Neural cell (in vitro differentiated cells): ENCODE data around the gene TAS2R38. TPM values are rescaled to one million over a fixed set of nuclear protein-coding genes. Genes with fewer than 3 reads are reported as not detected.

Source experiments
- H2AFZ ChIP-seq: fragments of 200-600, 300-800 bp; sonication (generic), shearing (Covaris generic); 2 replicates; pipeline ENCODE4 v1.6.0; 2014; ENCODE audit warnings: low read depth, mild to moderate bottlenecking, antibody characterized with exemption, low read length, moderate library complexity
- H3F3A ChIP-seq: fragments of 200-600 bp; shearing (Covaris generic); 2 replicates; pipeline ENCODE4 v1.6.1; 2016; ENCODE audit warnings: mild to moderate bottlenecking, moderate library complexity, mixed read lengths, antibody characterized with exemption, low read length; ENCODE audit not compliant: insufficient read depth, poor library complexity, severe bottlenecking
- H3K27ac ChIP-seq: fragments of 200-600, 300-800 bp; sonication (generic), shearing (Covaris generic); 2 replicates; pipeline ENCODE4 v1.5.1; 2014; ENCODE audit warnings: mild to moderate bottlenecking, low read length, moderate library complexity
- H3K27me3 ChIP-seq: fragments of 300-800, 200-600 bp; sonication (generic), shearing (Covaris generic); 2 replicates; pipeline ENCODE4 v1.6.0; 2014; ENCODE audit warnings: mild to moderate bottlenecking, low read depth, low read length, moderate library complexity; ENCODE audit not compliant: insufficient read depth
- H3K36me3 ChIP-seq: fragments of 300-800, 200-600 bp; sonication (generic), shearing (Covaris generic); 2 replicates; pipeline ENCODE4 v1.5.1; 2014; ENCODE audit warnings: mild to moderate bottlenecking, antibody characterized with exemption, low read length, moderate library complexity; ENCODE audit not compliant: insufficient read depth
- H3K4me2 ChIP-seq: fragments of 300-800, 200-600 bp; sonication (generic), shearing (Covaris generic); 2 replicates; pipeline ENCODE4 v1.6.0; 2014; ENCODE audit warnings: mild to moderate bottlenecking, low read length
- H3K4me3 ChIP-seq: fragments of 300-800, 200-600 bp; sonication (generic), shearing (Covaris generic); 2 replicates; pipeline ENCODE4 v1.5.1; 2014; ENCODE audit warnings: mild to moderate bottlenecking, low read length, moderate library complexity
- H3K79me2 ChIP-seq: fragments of 200-600 bp; shearing (Covaris generic); replicated peaks from 2 replicates; pipeline ENCODE4 v1.6.0; 2014; ENCODE audit warnings: mild to moderate bottlenecking, low read length, moderate library complexity; ENCODE audit not compliant: insufficient read depth
- H3K9ac ChIP-seq: fragments of 300-800, 200-600 bp; sonication (generic), shearing (Covaris generic); 2 replicates; pipeline ENCODE4 v1.6.1; 2016; ENCODE audit warnings: mild to moderate bottlenecking, low read length, mixed read lengths
- H3K9me2 ChIP-seq: fragments of 200-600 bp; shearing (Covaris generic); 2 replicates; pipeline ENCODE4 v1.6.1; 2016; ENCODE audit warnings: mild to moderate bottlenecking, low read length, mixed read lengths; ENCODE audit not compliant: insufficient read depth
- H3K9me3 ChIP-seq: fragments of 200-600, 300-800 bp; sonication (generic), shearing (Covaris generic); 2 replicates; pipeline ENCODE4 v1.6.1; 2016; ENCODE audit warnings: mild to moderate bottlenecking, mixed run types, low read length, moderate library complexity, mixed read lengths
- H4K20me1 ChIP-seq: fragments of 200-600 bp; shearing (Covaris generic); 2 replicates; pipeline ENCODE4 v1.6.1; 2016; ENCODE audit warnings: mild to moderate bottlenecking, mixed run types; ENCODE audit not compliant: insufficient read depth
- EP300 ChIP-seq: fragments of 450-650 bp; conservative IDR thresholded peaks from 2 replicates; pipeline ENCODE4 v1.6.1; 2014; ENCODE audit warnings: antibody characterized with exemption, mild to moderate bottlenecking, moderate library complexity; ENCODE audit not compliant: poor library complexity, severe bottlenecking
- EZH2 ChIP-seq: fragments of 200-600, 300-800 bp; shearing (Covaris generic), sonication (generic); IDR thresholded peaks from 2 replicates; pipeline ENCODE4 v1.6.1; 2014; ENCODE audit warnings: antibody characterized with exemption, low read length, borderline replicate concordance, mild to moderate bottlenecking; ENCODE audit not compliant: insufficient read depth, poor library complexity, severe bottlenecking
- MXI1 ChIP-seq: fragments of 450-650 bp; conservative IDR thresholded peaks from 2 replicates; pipeline ENCODE4 v1.6.1; 2014; ENCODE audit warnings: antibody characterized with exemption, mild to moderate bottlenecking; ENCODE audit not compliant: poor library complexity, severe bottlenecking
- POLR2AphosphoS5 ChIP-seq: IDR thresholded peaks from 2 replicates; pipeline ENCODE4 v1.6.1; 2012
- RAD21 ChIP-seq: fragments of 450-650 bp; conservative IDR thresholded peaks from 2 replicates; pipeline ENCODE4 v1.6.1; 2014; ENCODE audit warnings: antibody characterized with exemption, mild to moderate bottlenecking, moderate library complexity
- SMC3 ChIP-seq: fragments of 450-650 bp; conservative IDR thresholded peaks from 2 replicates; pipeline ENCODE4 v1.6.1; 2014; ENCODE audit warnings: antibody characterized with exemption, mild to moderate bottlenecking, moderate library complexity; ENCODE audit not compliant: poor library complexity
- TAF1 ChIP-seq: IDR thresholded peaks from 2 replicates; pipeline ENCODE4 v1.6.1; 2012; ENCODE audit warnings: low read depth
- polyA plus RNA-seq: library from polyadenylated mRNA; depleted of rRNA; stranded (reverse); fragments of >200 nt; gene quantifications from 2 replicates; pipeline ENCODE4 v1.2.3, GENCODE V29; 2014
- TF ChIP-seq, protein P1 (sequence below): IDR thresholded peaks from 2 replicates; pipeline ENCODE4 v1.6.1; 2012; ENCODE audit warnings: borderline replicate concordance
- TF ChIP-seq, protein P2 (sequence below): fragments of 450-650 bp; IDR thresholded peaks from 2 replicates; pipeline ENCODE4 v1.5.1; 2014; ENCODE audit warnings: antibody characterized with exemption, mild to moderate bottlenecking, moderate library complexity; ENCODE audit not compliant: poor library complexity, severe bottlenecking

Gene TAS2R38
- polyA plus RNA-seq, 1 donor from 2014 or later: not detected

- H3F3A ChIP-seq: no peaks in the 10 kb centered on the region
- H3K27me3 ChIP-seq: no peaks in the 10 kb centered on the region
- no peak overlapping the region for H2AFZ ChIP-seq
- no peak overlapping the region for H3K9ac ChIP-seq
- H3K79me2 ChIP-seq: no peaks in the 10 kb centered on the region
- no peaks in the 10 kb centered on the region for H4K20me1 ChIP-seq
- no peaks in the 10 kb centered on the region for H3K9me2 ChIP-seq
- H3K27ac ChIP-seq: no peak overlapping the region
- H3K4me3 ChIP-seq: no peak overlapping the region
- H3K36me3 ChIP-seq: no peaks in the 10 kb centered on the region
- no peaks in the 10 kb centered on the region for H3K9me3 ChIP-seq
- TF ChIP-seq EZH2 (no peak), TAF1 (no peak), EP300 (no peak), POLR2AphosphoS5 (no peak)
- TF ChIP-seq, protein P1, sequence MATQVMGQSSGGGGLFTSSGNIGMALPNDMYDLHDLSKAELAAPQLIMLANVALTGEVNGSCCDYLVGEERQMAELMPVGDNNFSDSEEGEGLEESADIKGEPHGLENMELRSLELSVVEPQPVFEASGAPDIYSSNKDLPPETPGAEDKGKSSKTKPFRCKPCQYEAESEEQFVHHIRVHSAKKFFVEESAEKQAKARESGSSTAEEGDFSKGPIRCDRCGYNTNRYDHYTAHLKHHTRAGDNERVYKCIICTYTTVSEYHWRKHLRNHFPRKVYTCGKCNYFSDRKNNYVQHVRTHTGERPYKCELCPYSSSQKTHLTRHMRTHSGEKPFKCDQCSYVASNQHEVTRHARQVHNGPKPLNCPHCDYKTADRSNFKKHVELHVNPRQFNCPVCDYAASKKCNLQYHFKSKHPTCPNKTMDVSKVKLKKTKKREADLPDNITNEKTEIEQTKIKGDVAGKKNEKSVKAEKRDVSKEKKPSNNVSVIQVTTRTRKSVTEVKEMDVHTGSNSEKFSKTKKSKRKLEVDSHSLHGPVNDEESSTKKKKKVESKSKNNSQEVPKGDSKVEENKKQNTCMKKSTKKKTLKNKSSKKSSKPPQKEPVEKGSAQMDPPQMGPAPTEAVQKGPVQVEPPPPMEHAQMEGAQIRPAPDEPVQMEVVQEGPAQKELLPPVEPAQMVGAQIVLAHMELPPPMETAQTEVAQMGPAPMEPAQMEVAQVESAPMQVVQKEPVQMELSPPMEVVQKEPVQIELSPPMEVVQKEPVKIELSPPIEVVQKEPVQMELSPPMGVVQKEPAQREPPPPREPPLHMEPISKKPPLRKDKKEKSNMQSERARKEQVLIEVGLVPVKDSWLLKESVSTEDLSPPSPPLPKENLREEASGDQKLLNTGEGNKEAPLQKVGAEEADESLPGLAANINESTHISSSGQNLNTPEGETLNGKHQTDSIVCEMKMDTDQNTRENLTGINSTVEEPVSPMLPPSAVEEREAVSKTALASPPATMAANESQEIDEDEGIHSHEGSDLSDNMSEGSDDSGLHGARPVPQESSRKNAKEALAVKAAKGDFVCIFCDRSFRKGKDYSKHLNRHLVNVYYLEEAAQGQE: no peak
- H3K4me2 ChIP-seq: no peak overlapping the region
These were observed 24.1 kb downstream of the TAS2R38 start for GRCh38 chr7:141949451-141949850.

GRCh38 chr7:141949021-141949420, 24.6 kb downstream of the TAS2R38 start:
- Histone ChIP-seq H3K9me3 (no peaks in the 10 kb centered on the region), H3K4me3 (no peak overlapping the region), H3K36me3 (no peaks in the 10 kb centered on the region), H3K4me2 (no peak overlapping the region), H2AFZ (no peak overlapping the region), H3F3A (no peaks in the 10 kb centered on the region), H3K27me3 (no peaks in the 10 kb centered on the region), H3K79me2 (no peaks in the 10 kb centered on the region), H3K9ac (no peak overlapping the region), H3K9me2 (no peaks in the 10 kb centered on the region), H4K20me1 (no peaks in the 10 kb centered on the region), H3K27ac (no peak overlapping the region)
- TF ChIP-seq EP300: no peak
- TF ChIP-seq EZH2: no peak
- no peak for TF ChIP-seq POLR2AphosphoS5
- no peak for TF ChIP-seq MXI1
- TF ChIP-seq RAD21: no peak
- TF ChIP-seq SMC3: no peak
- TF ChIP-seq, protein P2, sequence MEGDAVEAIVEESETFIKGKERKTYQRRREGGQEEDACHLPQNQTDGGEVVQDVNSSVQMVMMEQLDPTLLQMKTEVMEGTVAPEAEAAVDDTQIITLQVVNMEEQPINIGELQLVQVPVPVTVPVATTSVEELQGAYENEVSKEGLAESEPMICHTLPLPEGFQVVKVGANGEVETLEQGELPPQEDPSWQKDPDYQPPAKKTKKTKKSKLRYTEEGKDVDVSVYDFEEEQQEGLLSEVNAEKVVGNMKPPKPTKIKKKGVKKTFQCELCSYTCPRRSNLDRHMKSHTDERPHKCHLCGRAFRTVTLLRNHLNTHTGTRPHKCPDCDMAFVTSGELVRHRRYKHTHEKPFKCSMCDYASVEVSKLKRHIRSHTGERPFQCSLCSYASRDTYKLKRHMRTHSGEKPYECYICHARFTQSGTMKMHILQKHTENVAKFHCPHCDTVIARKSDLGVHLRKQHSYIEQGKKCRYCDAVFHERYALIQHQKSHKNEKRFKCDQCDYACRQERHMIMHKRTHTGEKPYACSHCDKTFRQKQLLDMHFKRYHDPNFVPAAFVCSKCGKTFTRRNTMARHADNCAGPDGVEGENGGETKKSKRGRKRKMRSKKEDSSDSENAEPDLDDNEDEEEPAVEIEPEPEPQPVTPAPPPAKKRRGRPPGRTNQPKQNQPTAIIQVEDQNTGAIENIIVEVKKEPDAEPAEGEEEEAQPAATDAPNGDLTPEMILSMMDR: no peak
- TF ChIP-seq TAF1: no peak

GRCh38 chr7:141946796-141947195, 26.8 kb downstream of the TAS2R38 start, which contains the start of gene CLEC5A:
Gene CLEC5A, minus strand, starts transcription at chr7:141946974. Its CDS starts 682 bp downstream, at chr7:141946292.
- Histone ChIP-seq H3K4me3 (no peak within 1 kb of the TSS), H3F3A (no peaks in the 10 kb centered on the region), H3K9me3 (no peaks in the 10 kb centered on the region), H3K27ac (no peak within 1 kb of the TSS), H3K9me2 (no peaks in the 10 kb centered on the region), H3K27me3 (no peaks in the 10 kb centered on the region), H3K9ac (no peak within 1 kb of the TSS), H4K20me1 (no peaks in the 10 kb centered on the region), H2AFZ (no peak within 1 kb of the TSS), H3K36me3 (no peaks in the 10 kb centered on the region), H3K79me2 (no peaks in the 10 kb centered on the region), H3K4me2 (no peak within 1 kb of the TSS)
- TF ChIP-seq, protein P2: no peak
- TF ChIP-seq SMC3: no peak
- no peak for TF ChIP-seq EZH2
- no peak for TF ChIP-seq MXI1
- no peak for TF ChIP-seq TAF1
- no peak for TF ChIP-seq EP300
- TF ChIP-seq, protein P1: no peak
- TF ChIP-seq RAD21: no peak
- TF ChIP-seq POLR2AphosphoS5: no peak
